KOPT-K1 (cell line): Measurements from ENCODE around the gene CYP1A1.

Source experiments
- H3K27ac ChIP-seq: fragments of 200-600 bp; sonication (generic); 2 replicates; pipeline ENCODE4 v1.5.1; 2016; ENCODE audit warnings: antibody characterized with exemption, mild to moderate bottlenecking, low read depth, low read length; ENCODE audit not compliant: poor library complexity, severe bottlenecking
- H3K36me3 ChIP-seq: fragments of 200-600 bp; sonication (generic); 2 replicates; pipeline ENCODE4 v1.5.1; 2017; ENCODE audit warnings: antibody characterized with exemption, mild to moderate bottlenecking, low read length, moderate library complexity; ENCODE audit not compliant: insufficient read depth
- H3K9me3 ChIP-seq: fragments of 200-600 bp; sonication (generic); 2 replicates; pipeline ENCODE4 v1.5.1; 2017; ENCODE audit warnings: antibody characterized with exemption, low read length, mild to moderate bottlenecking; ENCODE audit not compliant: insufficient read depth, poor library complexity, severe bottlenecking

Gene CYP1A1

GRCh38 chr15:74725845-74726773 lies 781 bp upstream of the CYP1A1 start:
- H3K27ac ChIP-seq = no peak overlapping the region
- H3K9me3 ChIP-seq = no peaks in the 10 kb centered on the region
- no peaks in the 10 kb centered on the region for H3K36me3 ChIP-seq

- no peak overlapping the region for H3K27ac ChIP-seq
- no peaks in the 10 kb centered on the region for H3K9me3 ChIP-seq
- no peaks in the 10 kb centered on the region for H3K36me3 ChIP-seq
Measured at GRCh38 chr15:74724570-74725224, 631 bp downstream of the CYP1A1 start.

GRCh38 chr15:74723754-74724334 lies 1.5 kb downstream of the CYP1A1 start:
- Histone ChIP-seq H3K27ac (no peak overlapping the region), H3K9me3 (no peaks in the 10 kb centered on the region), H3K36me3 (no peaks in the 10 kb centered on the region)

- Histone ChIP-seq H3K9me3 (no peaks in the 10 kb centered on the region), H3K27ac (no peak overlapping the region), H3K36me3 (no peaks in the 10 kb centered on the region)
Measured at GRCh38 chr15:74723187-74723586, 2.1 kb downstream of the CYP1A1 start.

GRCh38 chr15:74722591-74722990 lies 2.7 kb downstream of the CYP1A1 start:
- Histone ChIP-seq H3K36me3 (no peaks in the 10 kb centered on the region), H3K9me3 (no peaks in the 10 kb centered on the region), H3K27ac (no peak overlapping the region)

- Histone ChIP-seq H3K9me3 (no peaks in the 10 kb centered on the region), H3K27ac (no peak overlapping the region)
Measured at GRCh38 chr15:74716651-74717050, 8.7 kb downstream of the CYP1A1 start.

GRCh38 chr15:74712311-74712710 lies 13.0 kb downstream of the CYP1A1 start:
- H3K36me3 ChIP-seq = no peaks in the 10 kb centered on the region
- no peak overlapping the region for H3K27ac ChIP-seq
- H3K9me3 ChIP-seq = no peaks in the 10 kb centered on the region

More at GRCh38 chr15:74716651-74717050, 8.7 kb downstream of the CYP1A1 start:
- no peaks in the 10 kb centered on the region for H3K36me3 ChIP-seq

GRCh38 chr15:74710319-74711094 lies 14.8 kb downstream of the CYP1A1 start:
- H3K36me3 ChIP-seq = no peaks in the 10 kb centered on the region
- H3K9me3 ChIP-seq = no peaks in the 10 kb centered on the region
- no peak overlapping the region for H3K27ac ChIP-seq

GRCh38 chr15:74709892-74710291 lies 15.4 kb downstream of the CYP1A1 start:
- Histone ChIP-seq H3K9me3 (no peaks in the 10 kb centered on the region), H3K27ac (no peak overlapping the region), H3K36me3 (no peaks in the 10 kb centered on the region)

GRCh38 chr15:74709011-74709410 lies 16.3 kb downstream of the CYP1A1 start:
- Histone ChIP-seq H3K27ac (no peak overlapping the region), H3K36me3 (no peaks in the 10 kb centered on the region), H3K9me3 (no peaks in the 10 kb centered on the region)

- H3K9me3 ChIP-seq = no peaks in the 10 kb centered on the region
Measured at GRCh38 chr15:74696808-74697207, 28.5 kb downstream of the CYP1A1 start.

GRCh38 chr15:74696398-74696729 lies 29.0 kb downstream of the CYP1A1 start:
- Histone ChIP-seq H3K36me3 (no peaks in the 10 kb centered on the region), H3K27ac (peak overlapping the region; percentile 84)

More at GRCh38 chr15:74696808-74697207, 28.5 kb downstream of the CYP1A1 start:
- Histone ChIP-seq H3K36me3 (no peaks in the 10 kb centered on the region), H3K27ac (peak overlapping the region; percentile 84)

GRCh38 chr15:74695597-74696397 lies 29.5 kb downstream of the CYP1A1 start, which contains the start of gene EDC3:
Gene EDC3, minus strand, starts transcription at chr15:74696024. Its CDS starts 20,900 bp downstream, at chr15:74675124.
- Histone ChIP-seq H3K9me3 (no peaks in the 10 kb centered on the region), H3K27ac (peak within 1 kb of the TSS; percentile 84)

More at GRCh38 chr15:74696398-74696729, 29.0 kb downstream of the CYP1A1 start:
- no peaks in the 10 kb centered on the region for H3K9me3 ChIP-seq

GRCh38 chr15:74692327-74692726 lies 33.0 kb downstream of the CYP1A1 start:
- Histone ChIP-seq H3K36me3 (no peaks in the 10 kb centered on the region), H3K9me3 (no peaks in the 10 kb centered on the region), H3K27ac (no peak overlapping the region)

More at GRCh38 chr15:74695597-74696397, 29.5 kb downstream of the CYP1A1 start, which contains the start of gene EDC3:
- H3K36me3 ChIP-seq = no peaks in the 10 kb centered on the region
